ENCODE measurements around the gene GFAP. TPM values are rescaled to one million over a fixed set of nuclear protein-coding genes. Genes with fewer than 3 reads are reported as not detected.
"Not testable (repeated sequence)": the region's sequence is repeated elsewhere in the genome, so short reads cannot be mapped to it uniquely, and the experiment has no call there.

GFAP gene
- not detected for total RNA-seq

GRCh38 chr17:44915321-44915726 is at the start of gene GFAP:
Gene GFAP, minus strand, starts transcription at chr17:44915500. Its CDS starts 14 bp downstream, at chr17:44915486.
- intact Hi-C loops (cut with micrococcal nuclease), result no loop called here
- CTCF ChIA-PET, result interaction anchor here (0.8 to 1.3 kb wide), 3 partner anchors 99 to 106 kb away, joined by 3 to 4 read pairs (median 3); no protein-coding TSS in a partner anchor
- no peaks in the 10 kb centered on the region for H3K36me3 Mint-ChIP-seq (ENCODE audit: low read depth)
- H3K4me3 Mint-ChIP-seq, result no peak within 1 kb of the TSS
- H3K27ac Mint-ChIP-seq, result no peak within 1 kb of the TSS
- peaks cover 3% of the 10 kb centered on the region for H3K4me1 Mint-ChIP-seq (ENCODE audit: low read depth)
- no peaks in the 10 kb centered on the region for H3K9me3 Mint-ChIP-seq
- peaks cover 25% of the 10 kb centered on the region for H3K27me3 Mint-ChIP-seq (ENCODE audit: low read depth)
- no peak for DNase-seq

- no peak overlapping the region for H3K4me3 Mint-ChIP-seq
- peaks cover 52% of the 10 kb centered on the region for H3K27me3 Mint-ChIP-seq (ENCODE audit: low read depth)
- no peak overlapping the region for H3K27ac Mint-ChIP-seq
- CTCF ChIA-PET, result interaction anchor here (0.7 to 2.6 kb wide), 3 partner anchors 8 to 134 kb away, joined by 3 to 6 read pairs (median 3); no protein-coding TSS in a partner anchor
- intact Hi-C loops (cut with micrococcal nuclease), result no loop called here
- H3K4me1 Mint-ChIP-seq (ENCODE audit: low read depth), result peaks cover 15% of the 10 kb centered on the region
- no peaks in the 10 kb centered on the region for H3K36me3 Mint-ChIP-seq (ENCODE audit: low read depth)
- DNase-seq, result no peak
- H3K9me3 Mint-ChIP-seq, result no peaks in the 10 kb centered on the region
Measured at GRCh38 chr17:44961921-44962350, 46.6 kb upstream of the GFAP start.

- DNase-seq, result no peak
- no peak overlapping the region for H3K4me3 Mint-ChIP-seq
- no peak overlapping the region for H3K27ac Mint-ChIP-seq
- intact Hi-C loops (cut with micrococcal nuclease), result no loop called here
- no peaks in the 10 kb centered on the region for H3K9me3 Mint-ChIP-seq
- H3K36me3 Mint-ChIP-seq (ENCODE audit: low read depth), result no peaks in the 10 kb centered on the region
- CTCF ChIA-PET, result interaction anchor here (2.6 kb wide), 1 partner anchor 9 kb away, joined by 6 read pairs; no protein-coding TSS in a partner anchor
- H3K27me3 Mint-ChIP-seq (ENCODE audit: low read depth), result peaks cover 40% of the 10 kb centered on the region
- H3K4me1 Mint-ChIP-seq (ENCODE audit: low read depth), result peaks cover 7% of the 10 kb centered on the region
Measured at GRCh38 chr17:44960691-44961090, 45.4 kb upstream of the GFAP start.

GRCh38 chr17:44959821-44960531 is 44.7 kb upstream of the GFAP start:
- CTCF ChIA-PET, result interaction anchor here (2.6 kb wide), 1 partner anchor 10 kb away, joined by 6 read pairs; no protein-coding TSS in a partner anchor
- H3K4me3 Mint-ChIP-seq, result peak overlapping the region; percentile 38
- H3K27ac Mint-ChIP-seq, result no peak overlapping the region
- H3K4me1 Mint-ChIP-seq (ENCODE audit: low read depth), result peaks cover 7% of the 10 kb centered on the region
- H3K9me3 Mint-ChIP-seq, result no peaks in the 10 kb centered on the region
- DNase-seq, result no peak
- H3K27me3 Mint-ChIP-seq (ENCODE audit: low read depth), result peaks cover 35% of the 10 kb centered on the region
- H3K36me3 Mint-ChIP-seq (ENCODE audit: low read depth), result no peaks in the 10 kb centered on the region
- intact Hi-C loops (cut with micrococcal nuclease), result no loop called here

- H3K4me3 Mint-ChIP-seq, result no peak overlapping the region
- H3K36me3 Mint-ChIP-seq (ENCODE audit: low read depth), result no peaks in the 10 kb centered on the region
- no peaks in the 10 kb centered on the region for H3K9me3 Mint-ChIP-seq
- CTCF ChIA-PET, result no interaction called here
- intact Hi-C loops (cut with micrococcal nuclease), result no loop called here
- no peak overlapping the region for H3K27ac Mint-ChIP-seq
- H3K27me3 Mint-ChIP-seq (ENCODE audit: low read depth), result peaks cover 27% of the 10 kb centered on the region
- no peak for DNase-seq
- H3K4me1 Mint-ChIP-seq (ENCODE audit: low read depth), result peaks cover 7% of the 10 kb centered on the region
Measured at GRCh38 chr17:44956998-44957981, 42.0 kb upstream of the GFAP start.

GRCh38 chr17:44955674-44956425 is 40.5 kb upstream of the GFAP start:
- H3K27ac Mint-ChIP-seq, result no peak overlapping the region

GRCh38 chr17:44952946-44953475 is 37.7 kb upstream of the GFAP start:
- Mint-ChIP-seq H3K27me3 (ENCODE audit: low read depth) (peaks cover 4% of the 10 kb centered on the region), H3K27ac (no peak overlapping the region), H3K4me3 (no peak overlapping the region), H3K4me1 (ENCODE audit: low read depth) (no peaks in the 10 kb centered on the region), H3K9me3 (no peaks in the 10 kb centered on the region), H3K36me3 (ENCODE audit: low read depth) (no peaks in the 10 kb centered on the region)
- CTCF ChIA-PET, result no interaction called here
- DNase-seq, result no peak
- intact Hi-C loops (cut with micrococcal nuclease), result no loop called here

More at GRCh38 chr17:44955674-44956425, 40.5 kb upstream of the GFAP start:
- DNase-seq, result no peak
- intact Hi-C loops (cut with micrococcal nuclease), result no loop called here
- Mint-ChIP-seq H3K4me3 (no peak overlapping the region), H3K27me3 (ENCODE audit: low read depth) (peaks cover 20% of the 10 kb centered on the region), H3K36me3 (ENCODE audit: low read depth) (no peaks in the 10 kb centered on the region), H3K9me3 (no peaks in the 10 kb centered on the region), H3K4me1 (ENCODE audit: low read depth) (peaks cover 7% of the 10 kb centered on the region)
- CTCF ChIA-PET, result no interaction called here

- H3K36me3 Mint-ChIP-seq (ENCODE audit: low read depth), result peaks cover 16% of the 10 kb centered on the region
- intact Hi-C loops (cut with micrococcal nuclease), result no loop called here
- H3K27ac Mint-ChIP-seq, result peak overlapping the region; percentile 74
- H3K27me3 Mint-ChIP-seq (ENCODE audit: low read depth), result peaks cover 5% of the 10 kb centered on the region
- H3K9me3 Mint-ChIP-seq, result no peaks in the 10 kb centered on the region
- CTCF ChIA-PET, result no interaction called here
- H3K4me3 Mint-ChIP-seq, result peak overlapping the region; percentile 84
- H3K4me1 Mint-ChIP-seq (ENCODE audit: low read depth), result peaks cover 7% of the 10 kb centered on the region
- no peak for DNase-seq
Measured at GRCh38 chr17:44948315-44948795, 33.1 kb upstream of the GFAP start.

GRCh38 chr17:44947461-44948314 is 32.4 kb upstream of the GFAP start, which contains the start of gene KIF18B:
Gene KIF18B, minus strand, starts transcription at chr17:44947773. Its CDS starts 11,429 bp downstream, at chr17:44936344.
- peak within 1 kb of the TSS; percentile 74 for H3K27ac Mint-ChIP-seq
- H3K36me3 Mint-ChIP-seq (ENCODE audit: low read depth), result peaks cover 18% of the 10 kb centered on the region
- H3K27me3 Mint-ChIP-seq (ENCODE audit: low read depth), result peaks cover 5% of the 10 kb centered on the region
- peaks cover 7% of the 10 kb centered on the region for H3K4me1 Mint-ChIP-seq (ENCODE audit: low read depth)
- CTCF ChIA-PET, result interaction anchor here (1.3 to 1.4 kb wide), 2 partner anchors 38 to 74 kb away, joined by 3 to 4 read pairs; no protein-coding TSS in a partner anchor
- H3K9me3 Mint-ChIP-seq, result no peaks in the 10 kb centered on the region
- intact Hi-C loops (cut with micrococcal nuclease), result loop anchor here (1.0 kb wide), 7 partner anchors 21 to 172 kb away; partner anchors contain the start of genes C1QL1 and EFTUD2
- peak within 1 kb of the TSS; percentile 84 for H3K4me3 Mint-ChIP-seq
- DNase-seq, result peak; percentile 97

- Mint-ChIP-seq H3K36me3 (ENCODE audit: low read depth) (peaks cover 18% of the 10 kb centered on the region), H3K4me1 (ENCODE audit: low read depth) (peaks cover 10% of the 10 kb centered on the region)
- DNase-seq; intact Hi-C loops (cut with micrococcal nuclease); H3K9me3 Mint-ChIP-seq; H3K27ac Mint-ChIP-seq; H3K27me3 Mint-ChIP-seq (ENCODE audit: low read depth); H3K4me3 Mint-ChIP-seq: not testable (repeated sequence)
- CTCF ChIA-PET, result interaction anchor here (0.6 to 0.7 kb wide), 2 partner anchors 181 to 329 kb away, joined by 4 to 7 read pairs; no protein-coding TSS in a partner anchor
Measured at GRCh38 chr17:44945652-44946051, 30.4 kb upstream of the GFAP start.

GRCh38 chr17:44942456-44942855 is 27.2 kb upstream of the GFAP start:
- Mint-ChIP-seq H3K27me3 (ENCODE audit: low read depth) (peaks cover 5% of the 10 kb centered on the region), H3K4me3 (no peak overlapping the region), H3K27ac (no peak overlapping the region), H3K4me1 (ENCODE audit: low read depth) (peaks cover 10% of the 10 kb centered on the region), H3K9me3 (no peaks in the 10 kb centered on the region), H3K36me3 (ENCODE audit: low read depth) (peaks cover 30% of the 10 kb centered on the region)
- no peak for DNase-seq
- CTCF ChIA-PET, result no interaction called here
- intact Hi-C loops (cut with micrococcal nuclease), result no loop called here
